Breast epithelium (tissue), 3 donors: ENCODE results near the gene FAM24A.

Experiments used
- CTCF ChIP-seq, 3 donors: fragments of 450-650 bp; IDR thresholded peaks; one replicate each; pipeline ENCODE4 v1.5.1; 2016 to 2017; ENCODE audit warnings: antibody characterized with exemption in 3 of 3, mild to moderate bottlenecking in 3 of 3, moderate library complexity in 3 of 3
- POLR2A ChIP-seq: fragments of 450-650 bp; IDR thresholded peaks from one replicate; pipeline ENCODE4 v1.6.1; 2016; ENCODE audit warnings: antibody characterized with exemption, mild to moderate bottlenecking, moderate library complexity
- POLR2AphosphoS5 ChIP-seq, 3 donors: sonication (generic); formaldehyde crosslinking; IDR thresholded peaks; one replicate each; pipeline ENCODE4 v1.6.1; 2017; ENCODE audit warnings: antibody characterized with exemption in 3 of 3

DNA sequence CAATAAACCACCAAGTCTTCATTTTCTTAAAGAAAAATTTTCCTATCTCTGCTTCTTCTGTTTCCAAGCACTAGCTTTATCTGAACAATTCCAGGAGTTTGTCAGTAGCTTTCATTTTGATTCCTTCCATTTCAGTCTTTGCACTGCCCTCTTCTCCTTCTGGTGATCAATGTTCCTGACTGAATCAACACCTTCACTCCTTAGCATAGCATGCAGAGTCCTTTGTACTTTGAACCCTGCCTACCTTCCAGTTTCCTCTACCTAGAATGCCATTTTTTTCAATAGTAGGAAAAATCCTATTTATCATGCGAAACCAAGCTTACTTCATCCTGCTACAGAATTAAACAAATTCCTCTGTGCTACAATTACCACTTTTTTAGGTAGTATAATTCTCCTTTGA is 45.5 kb downstream of the FAM24A start:
- TF ChIP-seq CTCF (IDR thresholded peaks at IDR 0.05) = no peak
- no peak for TF ChIP-seq POLR2A
- no peak for TF ChIP-seq POLR2AphosphoS5 (IDR thresholded peaks at IDR 0.05)
